Frontal cortex (tissue), 4 donors: ENCODE measurements around the gene SLC16A7. TPM values are rescaled to one million over a fixed set of nuclear protein-coding genes. Genes with fewer than 3 reads are reported as not detected.

Experiments
- DNase-seq, 2 donors: peaks; one replicate each; pipeline ENCODE4 v3.0.0; 2012; ENCODE audit warnings: low spot score in 2 of 2
- FAIRE-seq: peaks from 2 replicates; lab custom pipeline; 2012; peaks lifted over from hg19 to GRCh38; lab: Jason Lieb, UNC
- total RNA-seq: library from RNA; depleted of rRNA; stranded (reverse); fragments of >200 nt; gene quantifications from one replicate; pipeline ENCODE4 v1.2.3, GENCODE V29; 2014
- donor health status: control.
- donor health status: control.
- donor health status: control.

The SLC16A7 gene
- total RNA-seq, 1 donor from 2014 or later, result 26.1 TPM

GRCh38 chr12:59619461-59620240 is 23.8 kb downstream of the SLC16A7 start:
- FAIRE-seq (no peak), DNase-seq (no peak)

GRCh38 chr12:59620326-59620725 is 24.5 kb downstream of the SLC16A7 start:
- DNase-seq, result no peak
- no peak for FAIRE-seq

GRCh38 chr12:59624732-59625460 is 29.1 kb downstream of the SLC16A7 start:
- DNase-seq (no peak), FAIRE-seq (no peak)

GRCh38 chr12:59626382-59626781 is 30.6 kb downstream of the SLC16A7 start:
- no peak for DNase-seq
- no peak for FAIRE-seq

GRCh38 chr12:59627582-59627981 is 31.8 kb downstream of the SLC16A7 start:
- FAIRE-seq (no peak), DNase-seq (no peak)

GRCh38 chr12:59629890-59630289 is 34.1 kb downstream of the SLC16A7 start:
- FAIRE-seq, result no peak

GRCh38 chr12:59632408-59632807 is 36.6 kb downstream of the SLC16A7 start:
- FAIRE-seq (no peak), DNase-seq (no peak)

More at GRCh38 chr12:59629890-59630289, 34.1 kb downstream of the SLC16A7 start:
- no peak for DNase-seq

- FAIRE-seq, result no peak
- no peak for DNase-seq
Observed at GRCh38 chr12:59634254-59634653, 38.4 kb downstream of the SLC16A7 start.

GRCh38 chr12:59636945-59637691 is 41.3 kb downstream of the SLC16A7 start:
- no peak for FAIRE-seq
- DNase-seq, result no peak

GRCh38 chr12:59637692-59638070 is 41.9 kb downstream of the SLC16A7 start:
- no peak for FAIRE-seq
- DNase-seq, result no peak

- FAIRE-seq, result no peak
- DNase-seq, result no peak
Observed at GRCh38 chr12:59643550-59643949, 47.7 kb downstream of the SLC16A7 start.

- DNase-seq, result no peak
- FAIRE-seq, result no peak
Observed at GRCh38 chr12:59645242-59645641, 49.4 kb downstream of the SLC16A7 start.

- DNase-seq, result no peak
- FAIRE-seq, result no peak
Observed at GRCh38 chr12:59646636-59647035, 50.8 kb downstream of the SLC16A7 start.

GRCh38 chr12:59649203-59649602 is 53.4 kb downstream of the SLC16A7 start:
- no peak for FAIRE-seq

GRCh38 chr12:59650588-59651228 is 54.9 kb downstream of the SLC16A7 start:
- DNase-seq, result peak in 1 of 2 donors; percentile 1

More at GRCh38 chr12:59649203-59649602, 53.4 kb downstream of the SLC16A7 start:
- no peak for DNase-seq

GRCh38 chr12:59651229-59651920 is 55.5 kb downstream of the SLC16A7 start:
- FAIRE-seq (no peak), DNase-seq (no peak)

More at GRCh38 chr12:59650588-59651228, 54.9 kb downstream of the SLC16A7 start:
- no peak for FAIRE-seq

GRCh38 chr12:59652130-59652529 is 56.3 kb downstream of the SLC16A7 start:
- no peak for FAIRE-seq
- no peak for DNase-seq

GRCh38 chr12:59654061-59654460 is 58.2 kb downstream of the SLC16A7 start:
- FAIRE-seq, result peak; percentile 90
- DNase-seq, result no peak

GRCh38 chr12:59657266-59657665 is 61.4 kb downstream of the SLC16A7 start:
- DNase-seq (no peak), FAIRE-seq (no peak)
